ENCODE data around the gene ANKRD33B.

GRCh38 chr5:10649666-10650380 is 86.0 kb downstream of the ANKRD33B start:
- TF ChIP-seq CTCF (optimal IDR thresholded peaks at IDR 0.05 in 1 of 3, IDR thresholded peaks at IDR 0.05 in 1 of 3, conservative IDR thresholded peaks at IDR 0.05 in 1 of 3; ENCODE audit: extremely low read depth in 1 of 3, insufficient read depth in 2 of 3, low read length in 3 of 3) (no peak), EZH2 (IDR thresholded peaks at IDR 0.05; ENCODE audit: low read length) (no peak)

Data from keratinocyte (primary cell).